HepG2 (cell line): ENCODE measurements around the gene PAM16. TPM values are rescaled to one million over a fixed set of nuclear protein-coding genes. Genes with fewer than 3 reads are reported as not detected.

ENCODE experiments used
- ATF6 ChIP-seq: sonication (generic); formaldehyde crosslinking; conservative IDR thresholded peaks from 2 replicates; pipeline ENCODE4 v1.4.0; 2020; ENCODE audit warnings: missing genetic modification reagents
- DPF2 ChIP-seq: sonication (generic); formaldehyde crosslinking; IDR thresholded peaks from 2 replicates; pipeline ENCODE4 v1.4.0; 2020; ENCODE audit warnings: mild to moderate bottlenecking, low read depth, missing genetic modification reagents, borderline replicate concordance
- NFATC3 ChIP-seq: sonication (generic); formaldehyde crosslinking; IDR thresholded peaks from 2 replicates; pipeline ENCODE4 v1.5.1; 2020; ENCODE audit warnings: mild to moderate bottlenecking, missing genetic modification reagents
- RELA ChIP-seq: sonication (generic); formaldehyde crosslinking; IDR thresholded peaks from 2 replicates; pipeline ENCODE4 v1.4.0; 2020; ENCODE audit warnings: missing genetic modification reagents
- SALL1 ChIP-seq: sonication (generic); formaldehyde crosslinking; IDR thresholded peaks from 2 replicates; pipeline ENCODE4 v1.8.0; 2022; ENCODE audit warnings: mild to moderate bottlenecking, missing genetic modification reagents
- SNAPC2 ChIP-seq: sonication (generic); formaldehyde crosslinking; IDR thresholded peaks from 2 replicates; pipeline ENCODE4 v1.8.1; 2022; ENCODE audit warnings: mild to moderate bottlenecking, missing genetic modification reagents
- SRSF4 ChIP-seq: fragments of 200-400 bp; formaldehyde crosslinking; IDR thresholded peaks from one replicate; pipeline ENCODE4 v1.6.1; 2018; ENCODE audit warnings: mild to moderate bottlenecking, low read depth, low read length, moderate library complexity; ENCODE audit not compliant: poor library complexity, severe bottlenecking
- TAF1 ChIP-seq: sonication (generic); formaldehyde crosslinking; IDR thresholded peaks from 2 replicates; pipeline ENCODE4 v1.4.0; 2020; ENCODE audit warnings: missing genetic modification reagents
- THAP8 ChIP-seq: sonication (generic); formaldehyde crosslinking; IDR thresholded peaks from 2 replicates; pipeline ENCODE4 v1.5.1; 2020; ENCODE audit warnings: missing genetic modification reagents, mild to moderate bottlenecking, borderline replicate concordance
- ZBTB10 ChIP-seq: sonication (generic); formaldehyde crosslinking; IDR thresholded peaks from 2 replicates; pipeline ENCODE4 v1.4.0; 2020; ENCODE audit warnings: missing genetic modification reagents, borderline replicate concordance
- ZNF124 ChIP-seq: sonication (generic); formaldehyde crosslinking; IDR thresholded peaks from 2 replicates; pipeline ENCODE4 v1.4.0; 2020; ENCODE audit warnings: missing genetic modification reagents
- ZNF263 ChIP-seq: sonication (generic); formaldehyde crosslinking; IDR thresholded peaks from 2 replicates; pipeline ENCODE4 v1.4.0; 2020; ENCODE audit warnings: missing genetic modification reagents
- ZNF704 ChIP-seq: sonication (generic); formaldehyde crosslinking; IDR thresholded peaks from 2 replicates; pipeline ENCODE4 v1.8.1; 2023; ENCODE audit warnings: mild to moderate bottlenecking, inconsistent platforms, moderate library complexity, missing genetic modification reagents, borderline replicate concordance
- ZNF768 ChIP-seq: sonication (generic); formaldehyde crosslinking; IDR thresholded peaks from 2 replicates; pipeline ENCODE4 v1.4.0; 2020; ENCODE audit warnings: missing genetic modification reagents
- ZNF784 ChIP-seq: sonication (generic); formaldehyde crosslinking; IDR thresholded peaks from 2 replicates; pipeline ENCODE4 v1.5.1; 2020; ENCODE audit warnings: missing genetic modification reagents, mild to moderate bottlenecking, borderline replicate concordance
- polyA plus RNA-seq, 8 experiments: library from polyadenylated mRNA; depleted of rRNA in 3 of 8; stranded (reverse) in 7 of 8; unstranded in 1 of 8; fragments of >200 nt; fragmentation: Illumina TruSeq in 4 of 8; extraction: Trizol in 4 of 8; gene quantifications; 2 replicates each; pipeline versions ENCODE4 v1.2.1 to v1.2.3, GENCODE V29; 2011 to 2016; ENCODE audit warnings: low read depth in 4 of 8, missing spikeins in 1 of 8, mixed read lengths in 1 of 8; ENCODE audit not compliant: insufficient read depth in 1 of 8
- total RNA-seq, 5 experiments: library from RNA; depleted of rRNA; stranded (reverse); fragments of >200 nt; fragmentation: Illumina TruSeq; extraction: Trizol; gene quantifications; 2 replicates each; pipeline ENCODE4 v1.2.3, GENCODE V29; 2016; ENCODE audit warnings: low read depth in 1 of 5
- TF ChIP-seq, protein P1 (sequence below): sonication (generic); formaldehyde crosslinking; IDR thresholded peaks from 2 replicates; pipeline ENCODE4 v1.4.0; 2020; ENCODE audit warnings: missing genetic modification reagents
- TF ChIP-seq, protein P2 (sequence below): sonication (generic); formaldehyde crosslinking; IDR thresholded peaks from 2 replicates; pipeline ENCODE4 v1.4.0; 2020; ENCODE audit warnings: mild to moderate bottlenecking, missing genetic modification reagents

PAM16 gene
- total and polyA plus RNA-seq, 2 of the 13 experiments (the other 11 are each of a cell fraction or from before 2014, with no cell fraction given): 51.5 to 51.8 TPM

- TF ChIP-seq THAP8 (CRISPR knock-in tag) (no peak), ZNF263 (CRISPR knock-in tag) (peak; percentile 59; the same call in 1 of the 2 replicates), NFATC3 (no peak; the same call in 1 of the 2 replicates), SALL1 (CRISPR knock-in tag) (peak; percentile 91), RELA (CRISPR knock-in tag) (no peak), ATF6 (CRISPR knock-in tag) (no peak), ZNF704 (CRISPR knock-in tag) (0 out of 2 replicates have a peak, but pooled peaks have one; percentile 47), ZBTB10 (CRISPR knock-in tag) (peak; percentile 77; the same call in 1 of the 2 replicates), DPF2 (no peak), ZNF768 (CRISPR knock-in tag) (no peak), SNAPC2 (CRISPR knock-in tag) (no peak), ZNF784 (CRISPR knock-in tag) (no peak), TAF1 (peak; percentile 67), SRSF4 (no peak), ZNF124 (CRISPR knock-in tag) (no peak)
- TF ChIP-seq, protein P1, sequence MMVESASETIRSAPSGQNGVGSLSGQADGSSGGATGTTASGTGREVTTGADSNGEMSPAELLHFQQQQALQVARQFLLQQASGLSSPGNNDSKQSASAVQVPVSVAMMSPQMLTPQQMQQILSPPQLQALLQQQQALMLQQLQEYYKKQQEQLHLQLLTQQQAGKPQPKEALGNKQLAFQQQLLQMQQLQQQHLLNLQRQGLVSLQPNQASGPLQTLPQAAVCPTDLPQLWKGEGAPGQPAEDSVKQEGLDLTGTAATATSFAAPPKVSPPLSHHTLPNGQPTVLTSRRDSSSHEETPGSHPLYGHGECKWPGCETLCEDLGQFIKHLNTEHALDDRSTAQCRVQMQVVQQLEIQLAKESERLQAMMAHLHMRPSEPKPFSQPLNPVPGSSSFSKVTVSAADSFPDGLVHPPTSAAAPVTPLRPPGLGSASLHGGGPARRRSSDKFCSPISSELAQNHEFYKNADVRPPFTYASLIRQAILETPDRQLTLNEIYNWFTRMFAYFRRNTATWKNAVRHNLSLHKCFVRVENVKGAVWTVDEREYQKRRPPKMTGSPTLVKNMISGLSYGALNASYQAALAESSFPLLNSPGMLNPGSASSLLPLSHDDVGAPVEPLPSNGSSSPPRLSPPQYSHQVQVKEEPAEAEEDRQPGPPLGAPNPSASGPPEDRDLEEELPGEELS (CRISPR knock-in tag): peak; percentile 51
- TF ChIP-seq, protein P2, sequence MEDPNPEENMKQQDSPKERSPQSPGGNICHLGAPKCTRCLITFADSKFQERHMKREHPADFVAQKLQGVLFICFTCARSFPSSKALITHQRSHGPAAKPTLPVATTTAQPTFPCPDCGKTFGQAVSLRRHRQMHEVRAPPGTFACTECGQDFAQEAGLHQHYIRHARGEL: 0 out of 2 replicates have a peak, but pooled peaks have one; percentile 36
These were observed 22.9 kb downstream of the PAM16 start (continued) for GRCh38 chr16:4328046-4328781.
